GM12892 (cell line): Measurements from ENCODE around the gene PGRMC2.

Experiments used
- POLR2A ChIP-seq: IDR thresholded peaks from 2 replicates; pipeline ENCODE4 v1.6.1; 2011; ENCODE audit warnings: low read depth, low read length, control low read depth
- POLR2AphosphoS5 ChIP-seq: IDR thresholded peaks from 2 replicates; pipeline ENCODE4 v1.6.1; 2011; ENCODE audit warnings: low read depth, low read length, control low read depth
- TAF1 ChIP-seq: IDR thresholded peaks from 2 replicates; pipeline ENCODE4 v1.6.1; 2011; ENCODE audit warnings: low read depth, mild to moderate bottlenecking, control low read depth, low read length, borderline replicate concordance

- TF ChIP-seq POLR2A (no peak), POLR2AphosphoS5 (no peak), TAF1 (no peak)
Observed at GRCh38 chr4:128289523-128290158, 2.0 kb upstream of the PGRMC2 start.
